ENCODE data around the gene EEF2K. TPM values are rescaled to one million over a fixed set of nuclear protein-coding genes. Genes with fewer than 3 reads are reported as not detected.

EEF2K gene
- 31.9 TPM for total RNA-seq

GRCh38 chr16:22206013-22206841 is at the start of gene EEF2K:
Gene EEF2K (plus strand): TSS chr16:22206278. CDS start chr16:22225730, 19,452 bp downstream.
- Histone ChIP-seq H3K9me3 (no peaks in the 10 kb centered on the region), H3K27ac (peak within 1 kb of the TSS; percentile 87 to 88), H3K4me3 (peak within 1 kb of the TSS; percentile 74 to 85), H3K36me3 (no peaks in the 10 kb centered on the region), H3K4me1 (peaks cover 3 to 44% of the 10 kb centered on the region in 2 donors), H3K27me3 (no peaks in the 10 kb centered on the region)
- intact Hi-C loops (cut with DNase I), result loop anchor here (1.0 to 5.0 kb wide), 5 partner anchors 10 to 1299 kb away; no protein-coding TSS in a partner anchor
- TF ChIP-seq CTCF (IDR thresholded peaks at IDR 0.05), result peak; percentile 70 to 98 (median 84)
- peak; percentile 79 to 97 for DNase-seq (ENCODE audit: low spot score in 2 of 2)

- Histone ChIP-seq H3K36me3 (no peaks in the 10 kb centered on the region), H3K4me1 (no peaks in the 10 kb centered on the region), H3K27ac (no peak overlapping the region), H3K4me3 (no peak overlapping the region), H3K9me3 (no peaks in the 10 kb centered on the region), H3K27me3 (no peaks in the 10 kb centered on the region)
- intact Hi-C loops (cut with DNase I), result no loop called here
- no peak for TF ChIP-seq CTCF (IDR thresholded peaks at IDR 0.05)
- no peak for DNase-seq (ENCODE audit: low spot score in 2 of 2)
Observed at GRCh38 chr16:22161401-22161800, 44.7 kb upstream of the EEF2K start.

GRCh38 chr16:22161999-22162655 is 44.0 kb upstream of the EEF2K start, which contains the start of gene SDR42E2:
Gene SDR42E2 (plus strand): TSS chr16:22162506. CDS start chr16:22165583, 3,077 bp downstream.
- H3K27me3 ChIP-seq, result no peaks in the 10 kb centered on the region
- no peaks in the 10 kb centered on the region for H3K36me3 ChIP-seq
- H3K27ac ChIP-seq, result no peak within 1 kb of the TSS
- TF ChIP-seq CTCF (IDR thresholded peaks at IDR 0.05), result no peak
- no peak for DNase-seq (ENCODE audit: low spot score in 2 of 2)
- peak within 1 kb of the TSS; percentile 16 to 31 for H3K4me3 ChIP-seq
- intact Hi-C loops (cut with DNase I), result no loop called here
- no peaks in the 10 kb centered on the region for H3K4me1 ChIP-seq
- H3K9me3 ChIP-seq, result no peaks in the 10 kb centered on the region

- TF ChIP-seq CTCF (IDR thresholded peaks at IDR 0.05), result no peak
- DNase-seq (ENCODE audit: low spot score in 2 of 2), result no peak
- Histone ChIP-seq H3K27ac (no peak overlapping the region), H3K9me3 (no peaks in the 10 kb centered on the region), H3K4me3 (peak overlapping the region; percentile 16 to 31), H3K27me3 (no peaks in the 10 kb centered on the region), H3K36me3 (no peaks in the 10 kb centered on the region), H3K4me1 (no peaks in the 10 kb centered on the region)
- intact Hi-C loops (cut with DNase I), result no loop called here
Observed at GRCh38 chr16:22162656-22163009, 43.4 kb upstream of the EEF2K start.

- no peak for TF ChIP-seq CTCF (IDR thresholded peaks at IDR 0.05)
- H3K36me3 ChIP-seq, result no peaks in the 10 kb centered on the region
- no peak for DNase-seq (ENCODE audit: low spot score in 2 of 2)
- intact Hi-C loops (cut with DNase I), result no loop called here
- H3K27ac ChIP-seq, result no peak overlapping the region
- H3K27me3 ChIP-seq, result no peaks in the 10 kb centered on the region
- H3K4me1 ChIP-seq, result no peaks in the 10 kb centered on the region
- no peak overlapping the region for H3K4me3 ChIP-seq
- no peaks in the 10 kb centered on the region for H3K9me3 ChIP-seq
Observed at GRCh38 chr16:22163806-22164205, 42.3 kb upstream of the EEF2K start.

Data from ascending aorta (tissue), 2 donors.